Endothelial cell of umbilical vein (primary cell): ENCODE data around the gene PLSCR1.

ENCODE experiments used
- EZH2 ChIP-seq: IDR thresholded peaks from 2 replicates; pipeline ENCODE4 v1.6.1; 2012; ENCODE audit warnings: borderline replicate concordance, low read depth, mild to moderate bottlenecking, moderate library complexity, low read length, inconsistent platforms; ENCODE audit not compliant: severe bottlenecking
- MYC ChIP-seq: IDR thresholded peaks from one replicate; pipeline ENCODE4 v1.6.1; 2011; ENCODE audit warnings: mild to moderate bottlenecking, low read depth, low read length
- POLR2A ChIP-seq: IDR thresholded peaks from 2 replicates; pipeline ENCODE4 v1.6.1; 2012; ENCODE audit warnings: low read depth, mild to moderate bottlenecking, control low read depth, low read length
- POLR2AphosphoS5 ChIP-seq: IDR thresholded peaks from 2 replicates; pipeline ENCODE4 v1.6.1; 2012; ENCODE audit warnings: low read depth, mild to moderate bottlenecking, control low read depth, low read length, moderate library complexity; ENCODE audit not compliant: insufficient read depth
- TF ChIP-seq, protein P1 (sequence below), 2 donors: IDR thresholded peaks; 1 replicate in 1 of 2; 2 replicates in 1 of 2; pipeline ENCODE4 v1.5.1; 2011; ENCODE audit warnings: low read length in 2 of 2, mild to moderate bottlenecking in 2 of 2, moderate library complexity in 2 of 2, control low read depth in 1 of 2, inconsistent platforms in 1 of 2, low read depth in 1 of 2; ENCODE audit not compliant: insufficient read depth in 1 of 2; ENCODE audit errors: extremely low read depth in 1 of 2
- TF ChIP-seq, protein P2 (sequence below): IDR thresholded peaks from 2 replicates; pipeline ENCODE4 v1.6.1; 2011; ENCODE audit not compliant: insufficient read depth, insufficient read length

DNA sequence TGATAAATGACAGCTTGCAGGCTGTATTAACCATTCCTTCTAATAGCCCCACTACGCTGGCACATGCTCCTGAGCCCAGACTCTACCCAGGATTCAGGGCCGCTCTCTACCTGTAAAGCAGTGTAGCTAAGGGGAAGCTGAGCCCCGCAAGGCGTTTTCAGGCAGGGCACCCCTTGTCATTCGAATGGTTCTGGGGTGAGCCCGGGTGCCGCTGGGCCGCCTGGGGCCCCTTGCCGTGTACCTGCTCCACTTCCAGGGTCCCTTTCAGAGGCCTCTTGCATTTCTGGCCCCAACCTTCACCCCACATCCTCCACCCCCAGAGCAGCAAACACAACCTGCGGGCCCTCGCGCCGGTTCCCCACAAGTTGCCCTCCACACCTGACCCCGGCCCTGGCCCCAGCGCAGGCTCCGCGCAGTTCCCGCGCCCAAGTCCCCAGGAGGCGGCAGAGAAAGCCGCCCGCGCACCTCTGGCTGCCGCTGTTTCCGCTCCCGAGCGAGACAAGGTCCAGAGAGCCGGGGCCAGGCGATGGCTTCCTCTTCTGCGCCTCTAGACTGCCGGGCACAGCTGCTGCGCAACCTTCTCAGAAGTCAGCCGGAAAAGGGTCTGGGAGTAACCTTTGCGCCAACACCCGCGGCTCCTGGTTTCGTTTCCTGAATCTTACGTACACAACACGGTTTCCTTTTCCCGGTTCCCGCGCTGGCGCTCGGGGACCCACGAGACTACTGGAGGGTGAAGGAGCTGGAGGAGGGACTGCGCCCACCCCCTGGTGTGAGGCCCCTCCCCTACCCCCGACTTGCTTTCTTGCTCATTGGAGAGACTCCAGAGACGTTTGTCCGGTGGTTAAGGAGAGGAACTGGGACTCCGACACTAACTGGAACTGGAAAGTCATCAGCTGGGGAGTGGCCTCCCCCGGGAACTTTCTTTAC is at the start of gene PLSCR1:
- no peak for TF ChIP-seq EZH2
- TF ChIP-seq, protein P1, sequence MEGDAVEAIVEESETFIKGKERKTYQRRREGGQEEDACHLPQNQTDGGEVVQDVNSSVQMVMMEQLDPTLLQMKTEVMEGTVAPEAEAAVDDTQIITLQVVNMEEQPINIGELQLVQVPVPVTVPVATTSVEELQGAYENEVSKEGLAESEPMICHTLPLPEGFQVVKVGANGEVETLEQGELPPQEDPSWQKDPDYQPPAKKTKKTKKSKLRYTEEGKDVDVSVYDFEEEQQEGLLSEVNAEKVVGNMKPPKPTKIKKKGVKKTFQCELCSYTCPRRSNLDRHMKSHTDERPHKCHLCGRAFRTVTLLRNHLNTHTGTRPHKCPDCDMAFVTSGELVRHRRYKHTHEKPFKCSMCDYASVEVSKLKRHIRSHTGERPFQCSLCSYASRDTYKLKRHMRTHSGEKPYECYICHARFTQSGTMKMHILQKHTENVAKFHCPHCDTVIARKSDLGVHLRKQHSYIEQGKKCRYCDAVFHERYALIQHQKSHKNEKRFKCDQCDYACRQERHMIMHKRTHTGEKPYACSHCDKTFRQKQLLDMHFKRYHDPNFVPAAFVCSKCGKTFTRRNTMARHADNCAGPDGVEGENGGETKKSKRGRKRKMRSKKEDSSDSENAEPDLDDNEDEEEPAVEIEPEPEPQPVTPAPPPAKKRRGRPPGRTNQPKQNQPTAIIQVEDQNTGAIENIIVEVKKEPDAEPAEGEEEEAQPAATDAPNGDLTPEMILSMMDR (IDR thresholded peaks at IDR 0.05; ENCODE audit: extremely low read depth in 1 of 2, insufficient read depth in 1 of 2, low read depth in 1 of 2, low read length in 2 of 2), result no peak
- TF ChIP-seq, protein P2, sequence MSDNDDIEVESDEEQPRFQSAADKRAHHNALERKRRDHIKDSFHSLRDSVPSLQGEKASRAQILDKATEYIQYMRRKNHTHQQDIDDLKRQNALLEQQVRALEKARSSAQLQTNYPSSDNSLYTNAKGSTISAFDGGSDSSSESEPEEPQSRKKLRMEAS, result peak; percentile 26
- TF ChIP-seq POLR2A, result peak; percentile 74
- TF ChIP-seq POLR2AphosphoS5, result peak; percentile 78
- TF ChIP-seq MYC, result no peak
